H9 (cell line): Measurements from ENCODE around the gene USP28. TPM values are rescaled to one million over a fixed set of nuclear protein-coding genes. Genes with fewer than 3 reads are reported as not detected.

Source experiments
- DNase-seq: peaks from one replicate; pipeline ENCODE4 v3.0.0-alpha.2; 2017
- H2AFZ ChIP-seq: one replicate; pipeline ENCODE4 v1.6.1; 2013; ENCODE audit warnings: mild to moderate bottlenecking, low read length, control low read depth, moderate library complexity
- H2AK5ac ChIP-seq: 2 replicates; pipeline ENCODE4 v1.6.1; 2013; ENCODE audit warnings: low read length, control low read depth, mixed read lengths; ENCODE audit not compliant: insufficient read length
- H2BK120ac ChIP-seq: one replicate; pipeline ENCODE4 v1.6.1; 2013; ENCODE audit warnings: low read depth, mild to moderate bottlenecking, low read length, control low read depth, inconsistent platforms; ENCODE audit not compliant: poor library complexity, severe bottlenecking
- H2BK12ac ChIP-seq: 2 replicates; pipeline ENCODE4 v1.6.1; 2013; ENCODE audit warnings: low read length, control low read depth, mixed read lengths, low read depth; ENCODE audit not compliant: insufficient read length
- H2BK15ac ChIP-seq: 2 replicates; pipeline ENCODE4 v1.6.1; 2013; ENCODE audit warnings: low read depth, low read length, control low read depth
- H2BK20ac ChIP-seq: one replicate; pipeline ENCODE4 v1.6.1; 2013; ENCODE audit warnings: low read depth, mild to moderate bottlenecking, low read length, control low read depth, inconsistent platforms; ENCODE audit not compliant: poor library complexity, severe bottlenecking
- H2BK5ac ChIP-seq: 2 replicates; pipeline ENCODE4 v1.6.1; 2013; ENCODE audit warnings: low read length, control low read depth, mixed read lengths; ENCODE audit not compliant: insufficient read length
- H3K14ac ChIP-seq: 2 replicates; pipeline ENCODE4 v1.6.1; 2013; ENCODE audit warnings: low read length, control low read depth; ENCODE audit not compliant: insufficient read depth
- H3K18ac ChIP-seq: 2 replicates; pipeline ENCODE4 v1.6.1; 2013; ENCODE audit warnings: low read depth, mild to moderate bottlenecking, mixed read lengths, low read length, control low read depth; ENCODE audit not compliant: insufficient read length
- H3K23ac ChIP-seq: 2 replicates; pipeline ENCODE4 v1.6.1; 2013; ENCODE audit warnings: low read length, control low read depth, mixed read lengths, low read depth; ENCODE audit not compliant: insufficient read length
- H3K23me2 ChIP-seq: 2 replicates; pipeline ENCODE4 v1.6.1; 2013; ENCODE audit warnings: low read depth, mild to moderate bottlenecking, mixed read lengths, low read length, control low read depth; ENCODE audit not compliant: insufficient read length, poor library complexity, severe bottlenecking
- H3K27ac ChIP-seq: 2 replicates; pipeline ENCODE4 v1.5.1; 2013; ENCODE audit warnings: low read length, control low read depth, mixed read lengths, low read depth; ENCODE audit not compliant: insufficient read length
- H3K27me3 ChIP-seq: 2 replicates; pipeline ENCODE4 v1.6.1; 2013; ENCODE audit warnings: low read length, control low read depth, inconsistent platforms; ENCODE audit not compliant: insufficient read depth
- H3K4ac ChIP-seq: 2 replicates; pipeline ENCODE4 v1.6.1; 2013; ENCODE audit warnings: low read depth, mild to moderate bottlenecking, control low read depth, inconsistent platforms, low read length, moderate library complexity
- H3K4me1 ChIP-seq: 2 replicates; pipeline ENCODE4 v1.6.1; 2013; ENCODE audit warnings: low read length, control low read depth, inconsistent platforms; ENCODE audit not compliant: insufficient read depth
- H3K4me2 ChIP-seq: 2 replicates; pipeline ENCODE4 v1.6.1; 2013; ENCODE audit warnings: low read length, control low read depth, mixed read lengths; ENCODE audit not compliant: insufficient read length, insufficient read depth
- H3K56ac ChIP-seq: 2 replicates; pipeline ENCODE4 v1.6.1; 2013; ENCODE audit warnings: low read depth, mild to moderate bottlenecking, mixed read lengths, low read length, control low read depth; ENCODE audit not compliant: insufficient read length
- H3K79me1 ChIP-seq: 2 replicates; pipeline ENCODE4 v1.6.1; 2013; ENCODE audit warnings: low read depth, mild to moderate bottlenecking, moderate library complexity, low read length, control low read depth, inconsistent platforms; ENCODE audit not compliant: insufficient read depth, poor library complexity, severe bottlenecking
- H3K79me2 ChIP-seq: 2 replicates; pipeline ENCODE4 v1.6.1; 2013; ENCODE audit warnings: low read length, control low read depth, inconsistent platforms; ENCODE audit not compliant: insufficient read depth
- H3K9ac ChIP-seq: 2 replicates; pipeline ENCODE4 v1.6.1; 2013; ENCODE audit warnings: low read length, control low read depth, mixed read lengths; ENCODE audit not compliant: insufficient read length; ENCODE audit errors: extremely low read depth
- H3K9me3 ChIP-seq: one replicate; pipeline ENCODE4 v1.6.1; 2013; ENCODE audit warnings: low read depth, low read length, inconsistent platforms; ENCODE audit not compliant: control insufficient read depth
- H3T11ph ChIP-seq: one replicate; pipeline ENCODE4 v1.6.1; 2013; ENCODE audit warnings: mild to moderate bottlenecking, low read length, control low read depth, inconsistent platforms
- H4K20me1 ChIP-seq: one replicate; pipeline ENCODE4 v1.6.1; 2013; ENCODE audit not compliant: control insufficient read depth, insufficient read length, insufficient read depth
- H4K5ac ChIP-seq: 2 replicates; pipeline ENCODE4 v1.6.1; 2013; ENCODE audit warnings: low read depth, mild to moderate bottlenecking, mixed read lengths, low read length, control low read depth; ENCODE audit not compliant: insufficient read length
- H4K8ac ChIP-seq: replicated peaks from 2 replicates; pipeline ENCODE4 v1.6.1; 2013; ENCODE audit warnings: low read length, control low read depth, mixed read lengths, low read depth; ENCODE audit not compliant: insufficient read length
- H4K91ac ChIP-seq: 2 replicates; pipeline ENCODE4 v1.6.1; 2013; ENCODE audit warnings: low read depth, mild to moderate bottlenecking, moderate library complexity, mixed read lengths, low read length, control low read depth; ENCODE audit not compliant: insufficient read length
- H3K27ac Mint-ChIP-seq, 3 experiments: 2 replicates in 2 of 3; 3 replicates in 1 of 3; pipeline ENCODE4 v1.8.0; 2020 to 2021; ENCODE audit warnings: mixed read lengths in 3 of 3, mild to moderate bottlenecking in 1 of 3, moderate library complexity in 1 of 3
- H3K27me3 Mint-ChIP-seq: 2 replicates; pipeline ENCODE4 v1.8.0; 2021; ENCODE audit warnings: low read depth, mild to moderate bottlenecking, moderate library complexity, mixed read lengths
- H3K36me3 Mint-ChIP-seq, 3 experiments: 2 replicates in 2 of 3; 3 replicates in 1 of 3; pipeline ENCODE4 v1.8.0; 2020 to 2021; ENCODE audit warnings: low read depth in 3 of 3, mixed read lengths in 3 of 3; ENCODE audit not compliant: insufficient read depth in 1 of 3
- H3K4me1 Mint-ChIP-seq, 2 experiments: 2 replicates each; pipeline ENCODE4 v1.8.0; 2020; ENCODE audit warnings: mixed read lengths in 2 of 2
- H3K4me3 Mint-ChIP-seq, 2 experiments: 2 replicates in 1 of 2; 3 replicates in 1 of 2; pipeline ENCODE4 v1.8.0; 2020 to 2021; ENCODE audit warnings: mild to moderate bottlenecking in 2 of 2, mixed read lengths in 2 of 2, moderate library complexity in 1 of 2
- H3K9me3 Mint-ChIP-seq, 2 experiments: 2 replicates in 1 of 2; 3 replicates in 1 of 2; pipeline ENCODE4 v1.8.0; 2020; ENCODE audit warnings: mild to moderate bottlenecking in 2 of 2, mixed read lengths in 2 of 2, moderate library complexity in 1 of 2
- CTCF ChIP-seq: fragments of 200-600 bp; sonication (generic); conservative IDR thresholded peaks from 3 replicates; pipeline ENCODE4 v1.8.0; 2021; ENCODE audit warnings: antibody characterized with exemption, mild to moderate bottlenecking
- WGBS: extraction: QIAGEN DNeasy Blood & Tissue Kit; methylation state at CpG from one replicate; pipeline ENCODE4 v1.1.7; 2013; ENCODE audit warnings: missing lambda C conversion rate, low lambda C conversion rate, mixed read lengths; ENCODE audit not compliant: insufficient read length; ENCODE audit errors: extremely low coverage; 5-methylcytosine and 5-hydroxymethylcytosine counted together
- total RNA-seq: library from RNA; stranded (reverse); gene quantifications from 2 replicates; pipeline ENCODE4 v1.2.1, GENCODE V29; 2021

USP28 gene
- total RNA-seq, 1 experiment from 2014 or later = 107 TPM

- Histone ChIP-seq H4K91ac (no peak overlapping the region), H3K18ac (no peak overlapping the region), H3K9me3 (no peaks in the 10 kb centered on the region), H3K23ac (no peak overlapping the region), H3K9ac (no peak overlapping the region), H3K27me3 (no peaks in the 10 kb centered on the region), H4K5ac (no peak overlapping the region), H4K20me1 (no peaks in the 10 kb centered on the region), H3K56ac (no peak overlapping the region), H3K27ac (no peak overlapping the region), H2BK120ac (no peak overlapping the region), H3K4me2 (no peak overlapping the region), H3K79me2 (no peaks in the 10 kb centered on the region), H4K8ac (no peak overlapping the region), H3K23me2 (no peaks in the 10 kb centered on the region), H3K4me1 (no peaks in the 10 kb centered on the region), H3T11ph (no peak overlapping the region), H2BK12ac (no peak overlapping the region), H2AK5ac (no peak overlapping the region), H2BK20ac (no peak overlapping the region), H3K79me1 (no peaks in the 10 kb centered on the region), H2BK5ac (no peak overlapping the region), H3K14ac (no peak overlapping the region), H3K4ac (no peak overlapping the region), H2AFZ (no peak overlapping the region), H2BK15ac (no peak overlapping the region)
- no peak for DNase-seq
- Mint-ChIP-seq H3K4me1 (no peaks in the 10 kb centered on the region), H3K27me3 (no peaks in the 10 kb centered on the region; the same call in 1 of the 2 replicates), H3K36me3 (peaks cover 31 to 61% (median 38%) of the 10 kb centered on the region in 3 experiments), H3K4me3 (no peak overlapping the region), H3K9me3 (peaks cover 0 to 9% of the 10 kb centered on the region in 2 experiments; a peak in 1 of 5 replicates), H3K27ac (no peak overlapping the region)
- TF ChIP-seq CTCF = peak; percentile 76
- no CpG with 5 or more reads among the region's 3 CpGs for WGBS
Measured at GRCh38 chr11:113796663-113797259, 78.6 kb downstream of the USP28 start.
